RWPE1 (cell line): ENCODE data around the gene CNOT2.

Experiments
- CTCF ChIA-PET: fragments of 350-600 bp; sonication (Branson Sonifier 250); formaldehyde crosslinking; extraction: SDS; loops from one replicate; lab custom pipeline; 2021; lab: Yijun Ruan, JAX
- POLR2A ChIA-PET: fragments of 400-600 bp; formaldehyde crosslinking; extraction: SDS; loops from one replicate; lab custom pipeline; 2020; ENCODE audit warnings: antibody characterized with exemption; ENCODE audit not compliant: low non-redundant PET; lab: Yijun Ruan, JAX
- DNase-seq: peaks from one replicate; pipeline ENCODE4 v3.0.0; 2012; ENCODE audit warnings: low spot score
- H3K27ac ChIP-seq: fragments of 450-650 bp; 2 replicates; pipeline ENCODE4 v1.5.1; 2017
- TF ChIP-seq, protein P1 (sequence below): fragments of 450-650 bp; conservative IDR thresholded peaks from 2 replicates; pipeline ENCODE4 v1.5.1; 2017; ENCODE audit warnings: low read depth, mild to moderate bottlenecking

Gene CNOT2

DNA sequence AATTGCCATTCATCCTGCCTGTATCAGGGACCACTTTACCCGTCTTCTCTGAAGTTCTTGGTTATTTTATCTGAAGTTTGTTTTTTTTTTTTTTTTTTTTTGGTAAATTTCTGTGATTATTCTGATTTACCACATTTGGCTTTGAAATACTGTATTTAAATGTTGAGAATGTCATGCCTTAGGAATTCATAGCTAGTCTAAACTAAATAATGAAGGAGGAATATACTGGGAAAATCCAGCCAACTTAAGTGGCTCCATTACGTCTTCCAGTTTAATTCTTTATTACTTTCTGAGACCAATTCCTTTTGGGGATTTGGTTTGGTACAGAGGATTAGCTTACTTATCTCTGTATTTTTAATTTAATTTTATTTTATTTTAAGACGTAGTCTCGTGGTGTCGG, 62.6 kb downstream of the CNOT2 start:
- no peak for DNase-seq
- POLR2A ChIA-PET = no interaction called here
- TF ChIP-seq, protein P1, sequence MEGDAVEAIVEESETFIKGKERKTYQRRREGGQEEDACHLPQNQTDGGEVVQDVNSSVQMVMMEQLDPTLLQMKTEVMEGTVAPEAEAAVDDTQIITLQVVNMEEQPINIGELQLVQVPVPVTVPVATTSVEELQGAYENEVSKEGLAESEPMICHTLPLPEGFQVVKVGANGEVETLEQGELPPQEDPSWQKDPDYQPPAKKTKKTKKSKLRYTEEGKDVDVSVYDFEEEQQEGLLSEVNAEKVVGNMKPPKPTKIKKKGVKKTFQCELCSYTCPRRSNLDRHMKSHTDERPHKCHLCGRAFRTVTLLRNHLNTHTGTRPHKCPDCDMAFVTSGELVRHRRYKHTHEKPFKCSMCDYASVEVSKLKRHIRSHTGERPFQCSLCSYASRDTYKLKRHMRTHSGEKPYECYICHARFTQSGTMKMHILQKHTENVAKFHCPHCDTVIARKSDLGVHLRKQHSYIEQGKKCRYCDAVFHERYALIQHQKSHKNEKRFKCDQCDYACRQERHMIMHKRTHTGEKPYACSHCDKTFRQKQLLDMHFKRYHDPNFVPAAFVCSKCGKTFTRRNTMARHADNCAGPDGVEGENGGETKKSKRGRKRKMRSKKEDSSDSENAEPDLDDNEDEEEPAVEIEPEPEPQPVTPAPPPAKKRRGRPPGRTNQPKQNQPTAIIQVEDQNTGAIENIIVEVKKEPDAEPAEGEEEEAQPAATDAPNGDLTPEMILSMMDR = no peak
- CTCF ChIA-PET = interaction anchor here (0.6 kb wide), 1 partner anchor 413 kb away, joined by 4 read pairs; no protein-coding TSS in a partner anchor
- H3K27ac ChIP-seq = no peak overlapping the region

DNA sequence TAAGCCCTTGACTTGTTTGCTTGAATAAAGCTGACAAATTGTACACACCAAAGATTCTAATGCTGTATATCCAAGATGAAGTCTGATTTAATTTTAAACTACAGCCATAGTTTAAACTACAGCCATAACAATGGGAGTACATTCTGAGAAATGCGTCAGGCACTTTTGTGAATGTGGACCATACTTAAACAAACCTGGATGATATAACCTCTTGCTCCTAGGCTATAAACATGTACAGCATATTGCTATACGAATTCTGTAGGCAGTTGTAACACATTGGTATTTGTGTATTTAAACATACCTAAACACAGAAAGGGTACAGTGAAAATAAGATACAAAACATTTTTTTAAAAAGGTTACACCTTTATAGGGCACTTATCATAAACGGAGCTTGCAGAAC, 63.4 kb downstream of the CNOT2 start:
- POLR2A ChIA-PET = no interaction called here
- H3K27ac ChIP-seq = no peak overlapping the region
- CTCF ChIA-PET = no interaction called here
- DNase-seq = no peak
- TF ChIP-seq, protein P1 = no peak

DNA sequence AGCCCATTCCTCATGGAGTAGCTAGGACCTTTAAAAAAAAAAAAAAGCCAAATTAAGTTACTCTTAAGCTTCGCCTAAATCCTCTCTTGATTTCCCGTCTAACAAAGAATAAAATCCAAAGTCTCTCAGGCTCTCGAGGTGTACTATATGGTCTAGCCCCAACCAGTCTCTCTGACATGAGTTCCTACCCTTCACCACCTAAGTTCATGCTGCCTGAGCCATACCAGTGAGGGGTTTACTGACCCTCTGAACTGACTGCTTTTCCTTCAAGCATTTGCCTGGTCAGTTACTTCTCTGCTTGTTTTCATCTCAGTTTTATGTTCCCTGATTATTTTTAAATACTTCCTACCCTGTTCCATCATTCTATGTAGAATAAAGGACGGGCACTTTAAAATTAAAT, 64.6 kb downstream of the CNOT2 start:
- TF ChIP-seq, protein P1 = no peak
- ChIA-PET CTCF (interaction anchor here (0.6 kb wide), 1 partner anchor 397 kb away, joined by 4 read pairs; no protein-coding TSS in a partner anchor), POLR2A (no interaction called here)

DNA sequence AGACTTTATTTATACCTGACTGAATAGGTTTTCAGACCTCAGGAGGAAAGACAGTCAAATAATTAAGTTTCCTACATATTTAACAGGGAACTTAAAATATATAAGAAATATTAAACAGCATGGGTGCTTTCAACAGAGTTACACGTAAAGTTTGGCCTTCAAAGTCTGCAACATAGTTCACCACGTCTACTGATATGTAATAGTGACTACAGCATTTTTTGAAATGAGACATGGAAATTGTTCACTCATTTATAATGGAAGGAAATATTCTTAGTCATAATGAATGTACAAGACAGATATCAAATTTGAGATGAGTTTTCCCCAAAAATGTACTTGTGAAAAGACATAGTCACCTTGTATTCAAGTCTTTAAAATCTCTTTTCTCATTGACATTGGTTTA, 66.1 kb downstream of the CNOT2 start:
- no peak for DNase-seq
- TF ChIP-seq, protein P1 = no peak
- ChIA-PET CTCF (no interaction called here), POLR2A (no interaction called here)
- H3K27ac ChIP-seq = no peak overlapping the region

More for the DNA sequence above, 64.6 kb downstream of the CNOT2 start:
- no peak for DNase-seq
- no peak overlapping the region for H3K27ac ChIP-seq

DNA sequence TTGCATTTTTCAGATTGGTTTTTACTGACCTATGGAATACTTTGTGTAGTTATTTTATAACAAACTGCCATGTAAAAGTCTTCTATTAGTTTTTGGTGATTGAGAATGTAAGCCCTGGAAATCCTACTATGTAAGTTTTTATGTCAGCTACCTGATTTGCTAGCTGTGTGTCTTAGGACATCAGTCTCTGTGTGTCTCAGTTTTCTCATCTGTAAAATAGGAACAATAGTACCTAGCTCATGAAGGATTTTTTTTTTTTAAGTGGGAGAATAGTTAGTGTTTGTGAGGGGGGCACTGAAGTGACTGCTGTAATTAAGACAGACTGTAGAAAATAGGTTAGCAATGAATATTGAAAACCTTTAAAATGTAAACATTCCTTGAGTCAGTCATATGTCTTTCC, 70.9 kb downstream of the CNOT2 start:
- POLR2A ChIA-PET = no interaction called here
- no peak overlapping the region for H3K27ac ChIP-seq
- no peak for DNase-seq
- TF ChIP-seq, protein P1 = no peak
- CTCF ChIA-PET = interaction anchor here (0.6 kb wide), 3 partner anchors 30 to 475 kb away, joined by 3 to 4 read pairs (median 3); no protein-coding TSS in a partner anchor

DNA sequence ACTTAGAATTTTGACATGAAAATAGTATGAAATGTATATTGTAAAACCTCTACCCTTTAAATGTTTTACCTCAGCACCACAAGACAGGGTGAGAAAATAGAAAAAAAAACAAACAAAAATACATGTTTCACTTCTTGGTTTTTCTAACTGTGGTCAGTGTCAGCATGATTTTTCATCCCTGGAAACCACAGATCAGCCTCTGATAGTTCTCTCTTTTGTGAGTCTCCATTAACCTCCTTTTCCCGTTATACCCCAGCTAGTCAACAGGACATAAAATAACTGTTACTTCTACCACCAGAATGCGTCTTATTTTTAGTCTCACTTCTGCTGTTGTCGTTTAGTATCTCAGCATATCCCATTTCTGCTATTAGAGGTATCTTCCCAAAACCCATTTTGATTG, 74.5 kb downstream of the CNOT2 start:
- no peak overlapping the region for H3K27ac ChIP-seq
- ChIA-PET POLR2A (no interaction called here), CTCF (no interaction called here)
- DNase-seq = no peak
- TF ChIP-seq, protein P1 = no peak
